Measurements from ENCODE around the gene SIGLEC11.
"Not testable (repeated sequence)": the region's sequence is repeated elsewhere in the genome, so short reads cannot be mapped to it uniquely, and the experiment has no call there.

Gene SIGLEC11

GRCh38 chr19:49927526-49928264 is 33.3 kb downstream of the SIGLEC11 start:
- Histone ChIP-seq H3K36me3 (ENCODE audit: low read length) (peaks cover 24% of the 10 kb centered on the region), H3K27me3 (ENCODE audit: low read length) (no peaks in the 10 kb centered on the region), H3K27ac (ENCODE audit: low read depth, low read length) (peak overlapping the region; percentile 91)

GRCh38 chr19:49926515-49926914 is 34.5 kb downstream of the SIGLEC11 start:
- Histone ChIP-seq H3K9ac (ENCODE audit: low read length) (peak overlapping the region; percentile 98; the same call in 1 of the 2 replicates), H4K20me1 (ENCODE audit: low read depth, low read length) (peaks cover 13% of the 10 kb centered on the region; the same call in 1 of the 2 replicates), H2AFZ (ENCODE audit: low read depth, low read length, severe bottlenecking) (no peak overlapping the region), H3K4me3 (ENCODE audit: insufficient read depth, low read length, poor library complexity, severe bottlenecking) (no peak overlapping the region), H3K9me2 (replicated peaks; ENCODE audit: insufficient read depth, low read length) (no peaks in the 10 kb centered on the region), H3K36me3 (ENCODE audit: low read length) (peaks cover 17% of the 10 kb centered on the region), H3K79me2 (ENCODE audit: insufficient read depth, low read length) (peaks cover 94% of the 10 kb centered on the region), H3F3A (ENCODE audit: insufficient read depth) (peaks cover 33% of the 10 kb centered on the region), H3K27ac (ENCODE audit: low read depth, low read length) (peak overlapping the region; percentile 91), H3K9me3 (ENCODE audit: insufficient read depth, low read length) (no peaks in the 10 kb centered on the region), H3K27me3 (ENCODE audit: low read length) (no peaks in the 10 kb centered on the region), H3K4me2 (ENCODE audit: low read depth, low read length, poor library complexity, severe bottlenecking) (peak overlapping the region; percentile 79)
- TF ChIP-seq, protein P1, sequence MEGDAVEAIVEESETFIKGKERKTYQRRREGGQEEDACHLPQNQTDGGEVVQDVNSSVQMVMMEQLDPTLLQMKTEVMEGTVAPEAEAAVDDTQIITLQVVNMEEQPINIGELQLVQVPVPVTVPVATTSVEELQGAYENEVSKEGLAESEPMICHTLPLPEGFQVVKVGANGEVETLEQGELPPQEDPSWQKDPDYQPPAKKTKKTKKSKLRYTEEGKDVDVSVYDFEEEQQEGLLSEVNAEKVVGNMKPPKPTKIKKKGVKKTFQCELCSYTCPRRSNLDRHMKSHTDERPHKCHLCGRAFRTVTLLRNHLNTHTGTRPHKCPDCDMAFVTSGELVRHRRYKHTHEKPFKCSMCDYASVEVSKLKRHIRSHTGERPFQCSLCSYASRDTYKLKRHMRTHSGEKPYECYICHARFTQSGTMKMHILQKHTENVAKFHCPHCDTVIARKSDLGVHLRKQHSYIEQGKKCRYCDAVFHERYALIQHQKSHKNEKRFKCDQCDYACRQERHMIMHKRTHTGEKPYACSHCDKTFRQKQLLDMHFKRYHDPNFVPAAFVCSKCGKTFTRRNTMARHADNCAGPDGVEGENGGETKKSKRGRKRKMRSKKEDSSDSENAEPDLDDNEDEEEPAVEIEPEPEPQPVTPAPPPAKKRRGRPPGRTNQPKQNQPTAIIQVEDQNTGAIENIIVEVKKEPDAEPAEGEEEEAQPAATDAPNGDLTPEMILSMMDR (IDR thresholded peaks at IDR 0.05; ENCODE audit: insufficient read depth, low read length, poor library complexity, severe bottlenecking), result no peak
- TF ChIP-seq EZH2phosphoT487 (conservative IDR thresholded peaks at IDR 0.05; ENCODE audit: low read length), result no peak

More at GRCh38 chr19:49927526-49928264, 33.3 kb downstream of the SIGLEC11 start:
- peak overlapping the region; percentile 98 for H3K9ac ChIP-seq (ENCODE audit: low read length)
- no peaks in the 10 kb centered on the region for H3K9me3 ChIP-seq (ENCODE audit: insufficient read depth, low read length)
- peaks cover 82% of the 10 kb centered on the region for H3K79me2 ChIP-seq (ENCODE audit: insufficient read depth, low read length)
- H3K4me3 ChIP-seq (ENCODE audit: insufficient read depth, low read length, poor library complexity, severe bottlenecking), result peak overlapping the region; percentile 55
- H3K4me2 ChIP-seq (ENCODE audit: low read depth, low read length, poor library complexity, severe bottlenecking), result peak overlapping the region; percentile 79
- no peak overlapping the region for H2AFZ ChIP-seq (ENCODE audit: low read depth, low read length, severe bottlenecking)
- H4K20me1 ChIP-seq (ENCODE audit: low read depth, low read length), result peaks cover 13% of the 10 kb centered on the region; the same call in 1 of the 2 replicates
- no peaks in the 10 kb centered on the region for H3K9me2 ChIP-seq (replicated peaks; ENCODE audit: insufficient read depth, low read length)
- no peak for TF ChIP-seq EZH2phosphoT487 (conservative IDR thresholded peaks at IDR 0.05; ENCODE audit: low read length)
- TF ChIP-seq, protein P1 (IDR thresholded peaks at IDR 0.05; ENCODE audit: insufficient read depth, low read length, poor library complexity, severe bottlenecking), result no peak
- H3F3A ChIP-seq (ENCODE audit: insufficient read depth), result peaks cover 36% of the 10 kb centered on the region

- peak overlapping the region; percentile 69 for H3K4me2 ChIP-seq (ENCODE audit: low read depth, low read length, poor library complexity, severe bottlenecking)
- H3K79me2 ChIP-seq (ENCODE audit: insufficient read depth, low read length), result peaks cover 95% of the 10 kb centered on the region
- peak overlapping the region; percentile 18 for H3K4me3 ChIP-seq (ENCODE audit: insufficient read depth, low read length, poor library complexity, severe bottlenecking)
- H3K27ac ChIP-seq (ENCODE audit: low read depth, low read length), result peak overlapping the region; percentile 91
- peaks cover 4% of the 10 kb centered on the region; the same call in 1 of the 2 replicates for H4K20me1 ChIP-seq (ENCODE audit: low read depth, low read length)
- H2AFZ ChIP-seq (ENCODE audit: low read depth, low read length, severe bottlenecking), result no peak overlapping the region
- H3K27me3 ChIP-seq (ENCODE audit: low read length), result no peaks in the 10 kb centered on the region
- H3K9me3 ChIP-seq (ENCODE audit: insufficient read depth, low read length), result no peaks in the 10 kb centered on the region
- TF ChIP-seq, protein P1 (IDR thresholded peaks at IDR 0.05; ENCODE audit: insufficient read depth, low read length, poor library complexity, severe bottlenecking), result no peak
- no peak for TF ChIP-seq EZH2phosphoT487 (conservative IDR thresholded peaks at IDR 0.05; ENCODE audit: low read length)
- no peaks in the 10 kb centered on the region for H3K9me2 ChIP-seq (replicated peaks; ENCODE audit: insufficient read depth, low read length)
- peaks cover 7% of the 10 kb centered on the region for H3K36me3 ChIP-seq (ENCODE audit: low read length)
- peaks cover 32% of the 10 kb centered on the region for H3F3A ChIP-seq (ENCODE audit: insufficient read depth)
- peak overlapping the region; percentile 53; the same call in 1 of the 2 replicates for H3K9ac ChIP-seq (ENCODE audit: low read length)
Measured at GRCh38 chr19:49925486-49925885, 35.5 kb downstream of the SIGLEC11 start.

DNA sequence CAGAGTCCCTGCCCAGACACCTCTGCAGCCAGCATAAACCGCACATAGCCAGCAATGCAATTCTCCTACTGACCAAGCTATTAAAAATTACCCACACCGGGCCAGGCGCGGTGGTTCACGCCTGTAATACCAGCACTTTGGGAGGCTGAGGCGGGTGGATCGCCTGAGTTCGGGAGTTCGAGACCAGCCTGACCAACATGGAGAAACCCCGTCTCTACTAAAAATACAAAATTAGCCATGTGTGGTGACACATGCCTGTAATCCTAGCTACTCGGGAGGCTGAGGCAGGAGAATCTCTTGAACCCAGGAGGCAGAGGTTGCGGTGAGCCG is 36.1 kb downstream of the SIGLEC11 start:
- not testable (repeated sequence) for H3K9me3 ChIP-seq (ENCODE audit: insufficient read depth, low read length); H2AFZ ChIP-seq (ENCODE audit: low read depth, low read length, severe bottlenecking); H4K20me1 ChIP-seq (ENCODE audit: low read depth, low read length); H3K27me3 ChIP-seq (ENCODE audit: low read length); H3K36me3 ChIP-seq (ENCODE audit: low read length); H3K9me2 ChIP-seq (replicated peaks; ENCODE audit: insufficient read depth, low read length)
- Histone ChIP-seq H3K4me3 (ENCODE audit: insufficient read depth, low read length, poor library complexity, severe bottlenecking) (peak overlapping the region; percentile 18), H3K4me2 (ENCODE audit: low read depth, low read length, poor library complexity, severe bottlenecking) (peak overlapping the region; percentile 69), H3K79me2 (ENCODE audit: insufficient read depth, low read length) (peaks cover 96% of the 10 kb centered on the region), H3F3A (ENCODE audit: insufficient read depth) (peaks cover 26% of the 10 kb centered on the region), H3K27ac (ENCODE audit: low read depth, low read length) (peak overlapping the region; percentile 91), H3K9ac (ENCODE audit: low read length) (peak overlapping the region; percentile 53)

Measured in SU-DHL-6 (cell line).